ENCODE measurements around the gene BRD7. TPM values are rescaled to one million over a fixed set of nuclear protein-coding genes. Genes with fewer than 3 reads are reported as not detected.
A peak's percentile ranks its signal among the peaks of the same experiment; 100 is the strongest.

Gene BRD7
- total RNA-seq, 4 donors from 2014 or later, result 29.9 to 58.0 (median 38.5) TPM

DNA sequence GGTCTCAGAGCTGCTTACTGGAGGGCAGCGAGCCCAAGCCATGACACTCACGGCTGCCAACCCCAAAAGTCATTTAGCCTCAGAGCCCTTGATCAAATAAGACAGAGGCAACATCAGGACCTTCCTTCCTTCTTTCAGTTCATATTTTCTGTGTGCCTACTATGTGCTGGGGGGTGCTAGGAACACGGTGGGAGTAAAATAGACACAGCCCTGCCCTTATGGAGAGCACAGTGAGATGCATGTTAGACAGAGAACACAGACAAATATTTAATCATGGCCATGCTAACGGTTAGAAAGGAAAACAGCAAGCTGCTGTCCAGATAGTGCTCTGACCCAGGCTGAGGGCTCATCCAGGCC lies 4.5 kb upstream of the BRD7 start:
- H3K36me3 ChIP-seq, result no peaks in the 10 kb centered on the region
- 64% methylated on average over 4 of the region's 4 CpGs; no CpG with 5 or more reads in 1 of the 2 donors for WGBS, 2 donors (ENCODE audit: low coverage in 1 of 2)
- no peak for DNase-seq
- intact Hi-C loops (cut with DNase I; ENCODE audit: low total_unique reads) (loop anchor here (10.0 kb wide), 2 partner anchors 161 to 291 kb away; no protein-coding TSS in a partner anchor), in situ Hi-C loops (cut with MboI; ENCODE audit: low pct_ligation_motif_present in 1 of 4, low pct_unique_long_range_greater_than_20kb in 1 of 4, low sequenced_read_pairs in 3 of 4) (loop anchor here in 3 of 4 donors (10.0 to 25.0 kb wide), 5 partner anchors 136 to 414 kb away; partner anchors contain the start of gene CNEP1R1 (in 1 of the 3))
- no peaks in the 10 kb centered on the region for H3K9me3 ChIP-seq
- H3K27me3 ChIP-seq, result no peaks in the 10 kb centered on the region
- peak overlapping the region in 3 of 4 donors; percentile 9 to 72 (median 56) for H3K27ac ChIP-seq
- no peak for TF ChIP-seq POLR2AphosphoS5 (IDR thresholded peaks at IDR 0.05)
- no peak for TF ChIP-seq EP300 (IDR thresholded peaks at IDR 0.05; ENCODE audit: low read depth)
- TF ChIP-seq, protein P1, sequence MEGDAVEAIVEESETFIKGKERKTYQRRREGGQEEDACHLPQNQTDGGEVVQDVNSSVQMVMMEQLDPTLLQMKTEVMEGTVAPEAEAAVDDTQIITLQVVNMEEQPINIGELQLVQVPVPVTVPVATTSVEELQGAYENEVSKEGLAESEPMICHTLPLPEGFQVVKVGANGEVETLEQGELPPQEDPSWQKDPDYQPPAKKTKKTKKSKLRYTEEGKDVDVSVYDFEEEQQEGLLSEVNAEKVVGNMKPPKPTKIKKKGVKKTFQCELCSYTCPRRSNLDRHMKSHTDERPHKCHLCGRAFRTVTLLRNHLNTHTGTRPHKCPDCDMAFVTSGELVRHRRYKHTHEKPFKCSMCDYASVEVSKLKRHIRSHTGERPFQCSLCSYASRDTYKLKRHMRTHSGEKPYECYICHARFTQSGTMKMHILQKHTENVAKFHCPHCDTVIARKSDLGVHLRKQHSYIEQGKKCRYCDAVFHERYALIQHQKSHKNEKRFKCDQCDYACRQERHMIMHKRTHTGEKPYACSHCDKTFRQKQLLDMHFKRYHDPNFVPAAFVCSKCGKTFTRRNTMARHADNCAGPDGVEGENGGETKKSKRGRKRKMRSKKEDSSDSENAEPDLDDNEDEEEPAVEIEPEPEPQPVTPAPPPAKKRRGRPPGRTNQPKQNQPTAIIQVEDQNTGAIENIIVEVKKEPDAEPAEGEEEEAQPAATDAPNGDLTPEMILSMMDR (IDR thresholded peaks at IDR 0.05), result no peak
- no peak for TF ChIP-seq POLR2A (IDR thresholded peaks at IDR 0.05)
- H3K4me3 ChIP-seq, result no peak overlapping the region
- peaks cover 0 to 13% (median 7%) of the 10 kb centered on the region in 4 donors for H3K4me1 ChIP-seq

DNA sequence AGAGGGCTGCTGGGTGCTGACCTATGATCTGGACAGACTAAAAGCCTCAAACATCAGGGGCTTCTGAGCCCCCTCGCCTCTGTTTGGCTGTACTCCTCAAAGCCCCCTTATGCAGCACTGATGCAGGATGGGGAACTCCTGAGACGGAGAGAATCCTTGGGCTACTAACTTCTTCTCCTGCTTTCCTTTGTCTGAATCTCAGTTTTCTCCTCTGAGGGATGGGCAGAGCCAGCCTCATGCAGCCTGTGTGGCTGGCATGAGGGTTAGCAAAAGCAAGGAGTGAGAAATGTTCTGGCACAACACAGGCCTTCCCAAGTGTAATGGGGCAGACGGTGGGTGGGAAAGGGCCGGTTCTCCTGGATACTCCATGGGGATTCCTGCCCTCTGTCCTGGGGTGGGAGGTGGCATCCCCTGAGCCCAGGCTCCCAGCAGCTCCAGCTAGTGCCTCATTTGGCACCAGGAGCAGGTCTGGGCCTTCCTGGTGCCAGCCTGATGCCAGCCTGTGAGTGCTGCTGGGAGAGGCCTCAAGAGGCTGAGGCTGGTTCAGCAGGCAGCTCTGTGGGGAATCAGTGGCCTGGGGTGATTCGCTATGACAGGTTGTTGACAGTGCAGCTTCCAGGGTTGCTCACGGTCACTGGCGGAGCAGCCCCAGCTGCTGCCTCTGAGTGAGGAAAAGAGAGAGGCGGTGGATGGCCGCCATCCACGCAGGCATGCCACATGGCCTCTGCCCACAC lies 4.0 kb upstream of the BRD7 start:
- DNase-seq, result peak; percentile 22
- in situ Hi-C loops (cut with MboI; ENCODE audit: low pct_ligation_motif_present in 1 of 4, low pct_unique_long_range_greater_than_20kb in 1 of 4, low sequenced_read_pairs in 3 of 4), result loop anchor here in 3 of 4 donors (10.0 to 25.0 kb wide), 5 partner anchors 135 to 415 kb away; partner anchors contain the start of gene CNEP1R1 (in 1 of the 3)
- WGBS, 2 donors (ENCODE audit: low coverage in 1 of 2), result 80% methylated on average over 8 of the region's 10 CpGs; no CpG with 5 or more reads in 1 of the 2 donors
- Histone ChIP-seq H3K4me1 (peaks cover 1 to 16% (median 10%) of the 10 kb centered on the region in 4 donors), H3K9me3 (no peaks in the 10 kb centered on the region), H3K27ac (peak overlapping the region; percentile 40 to 72 (median 52)), H3K36me3 (no peaks in the 10 kb centered on the region), H3K4me3 (no peak overlapping the region), H3K27me3 (no peaks in the 10 kb centered on the region)
- TF ChIP-seq, protein P1 (IDR thresholded peaks at IDR 0.05), result no peak
- TF ChIP-seq POLR2AphosphoS5 (IDR thresholded peaks at IDR 0.05), result peak in 2 of 3 donors; percentile 15 to 20
- intact Hi-C loops (cut with DNase I; ENCODE audit: low total_unique reads), result loop anchor here (10.0 kb wide), 2 partner anchors 162 to 292 kb away; no protein-coding TSS in a partner anchor

DNA sequence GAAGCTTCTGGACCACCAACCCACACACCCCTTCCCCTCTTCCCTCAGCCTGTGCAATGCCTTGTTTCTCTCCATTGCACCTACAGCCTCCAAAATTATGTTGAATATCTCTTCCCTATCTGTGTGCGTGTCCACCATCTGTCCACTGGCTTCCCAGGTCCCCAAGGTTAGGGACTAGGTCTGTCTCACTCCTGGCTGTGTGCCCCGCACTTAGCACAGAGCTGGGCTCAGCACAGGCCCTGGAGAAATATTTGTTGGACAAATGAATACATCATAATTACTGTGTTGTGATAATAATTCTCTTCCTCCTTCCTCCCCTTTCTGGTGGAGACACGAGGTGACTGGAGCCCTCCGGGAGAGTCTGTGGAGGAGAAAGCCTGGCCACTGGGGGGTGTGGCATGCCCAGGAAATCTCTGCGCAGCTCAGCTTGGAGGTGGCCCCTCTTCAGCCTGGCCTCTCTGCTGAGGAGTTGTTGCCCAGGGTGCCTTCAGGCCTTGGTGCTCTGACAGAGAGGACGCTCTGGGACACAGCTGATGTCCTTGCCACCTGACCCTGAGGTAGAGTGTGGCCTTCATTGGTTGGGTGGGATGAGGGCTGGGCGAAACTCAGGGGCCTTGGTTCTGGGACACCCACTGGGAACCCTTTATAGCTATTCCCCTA lies 3.3 kb upstream of the BRD7 start:
- intact Hi-C loops (cut with DNase I; ENCODE audit: low total_unique reads), result loop anchor here (10.0 kb wide), 2 partner anchors 163 to 293 kb away; no protein-coding TSS in a partner anchor
- in situ Hi-C loops (cut with MboI; ENCODE audit: low pct_ligation_motif_present in 1 of 4, low pct_unique_long_range_greater_than_20kb in 1 of 4, low sequenced_read_pairs in 3 of 4), result loop anchor here in 3 of 4 donors (10.0 to 25.0 kb wide), 5 partner anchors 135 to 415 kb away; partner anchors contain the start of gene CNEP1R1 (in 1 of the 3)
- no peak for TF ChIP-seq EP300 (IDR thresholded peaks at IDR 0.05; ENCODE audit: low read depth)
- TF ChIP-seq, protein P1 (IDR thresholded peaks at IDR 0.05), result peak in 1 of 5 experiments; percentile 16
- TF ChIP-seq POLR2A (IDR thresholded peaks at IDR 0.05), result no peak
- DNase-seq, result no peak
- 63% methylated on average over 7 of the region's 7 CpGs; no CpG with 5 or more reads in 1 of the 2 donors for WGBS, 2 donors (ENCODE audit: low coverage in 1 of 2)
- peak overlapping the region; percentile 40 to 72 (median 52) for H3K27ac ChIP-seq
- no peaks in the 10 kb centered on the region for H3K27me3 ChIP-seq
- H3K36me3 ChIP-seq, result no peaks in the 10 kb centered on the region
- H3K4me3 ChIP-seq, result no peak overlapping the region
- H3K9me3 ChIP-seq, result no peaks in the 10 kb centered on the region
- peaks cover 8 to 23% (median 17%) of the 10 kb centered on the region in 4 donors for H3K4me1 ChIP-seq

All from transverse colon (tissue), 4 donors.